ENCODE results near the gene TSPAN5.

The TSPAN5 gene

GRCh38 chr4:98641376-98641775, 17.0 kb downstream of the TSPAN5 start:
- no peaks in the 10 kb centered on the region for H3K36me3 ChIP-seq (ENCODE audit: insufficient read depth, low read depth, low read length)
- no peak overlapping the region for H3K9ac ChIP-seq (ENCODE audit: low read depth, low read length)
- no peak overlapping the region for H3K27ac ChIP-seq (ENCODE audit: low read length)
- no peak overlapping the region for H3K4me3 ChIP-seq (ENCODE audit: low read length)
- H3K27me3 ChIP-seq (ENCODE audit: insufficient read depth, low read length), result no peaks in the 10 kb centered on the region
- H3K9me3 ChIP-seq (ENCODE audit: insufficient read depth, low read depth, low read length), result no peaks in the 10 kb centered on the region
- peaks cover 14% of the 10 kb centered on the region; the same call in 1 of the 2 replicates for H3K4me1 ChIP-seq (ENCODE audit: insufficient read depth, low read length)

DNA sequence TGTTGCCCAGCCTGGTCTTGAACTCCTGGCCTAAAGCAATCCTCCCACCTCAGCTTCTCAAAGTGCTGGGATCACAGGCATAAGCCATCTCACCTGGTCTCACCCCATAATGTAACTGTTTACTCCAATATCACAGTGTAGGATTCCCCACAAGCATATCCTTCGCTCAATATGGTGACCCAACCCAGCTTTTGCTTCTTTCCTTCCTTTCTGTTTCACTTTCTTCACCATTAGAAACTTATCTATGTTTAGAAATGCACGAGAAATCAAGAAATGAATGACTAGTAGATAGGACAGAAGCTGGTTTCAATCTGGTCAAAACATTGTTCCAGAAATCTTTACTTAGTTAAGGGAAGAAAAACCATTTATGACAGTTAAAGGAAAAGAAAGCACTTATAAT, 18.9 kb downstream of the TSPAN5 start:
- H3K9ac ChIP-seq (ENCODE audit: low read depth, low read length), result no peak overlapping the region
- no peak overlapping the region for H3K27ac ChIP-seq (ENCODE audit: low read length)
- no peaks in the 10 kb centered on the region for H3K36me3 ChIP-seq (ENCODE audit: insufficient read depth, low read depth, low read length)
- no peak overlapping the region for H3K4me3 ChIP-seq (ENCODE audit: low read length)
- peaks cover 4% of the 10 kb centered on the region; the same call in 1 of the 2 replicates for H3K4me1 ChIP-seq (ENCODE audit: insufficient read depth, low read length)
- no peaks in the 10 kb centered on the region for H3K27me3 ChIP-seq (ENCODE audit: insufficient read depth, low read length)
- H3K9me3 ChIP-seq (ENCODE audit: insufficient read depth, low read depth, low read length), result no peaks in the 10 kb centered on the region

GRCh38 chr4:98639108-98639507, 19.3 kb downstream of the TSPAN5 start:
- Histone ChIP-seq H3K27ac (ENCODE audit: low read length) (no peak overlapping the region), H3K4me3 (ENCODE audit: low read length) (no peak overlapping the region), H3K36me3 (ENCODE audit: insufficient read depth, low read depth, low read length) (no peaks in the 10 kb centered on the region), H3K27me3 (ENCODE audit: insufficient read depth, low read length) (no peaks in the 10 kb centered on the region), H3K4me1 (ENCODE audit: insufficient read depth, low read length) (peaks cover 3% of the 10 kb centered on the region; the same call in 1 of the 2 replicates), H3K9ac (ENCODE audit: low read depth, low read length) (no peak overlapping the region), H3K9me3 (ENCODE audit: insufficient read depth, low read depth, low read length) (no peaks in the 10 kb centered on the region)

DNA sequence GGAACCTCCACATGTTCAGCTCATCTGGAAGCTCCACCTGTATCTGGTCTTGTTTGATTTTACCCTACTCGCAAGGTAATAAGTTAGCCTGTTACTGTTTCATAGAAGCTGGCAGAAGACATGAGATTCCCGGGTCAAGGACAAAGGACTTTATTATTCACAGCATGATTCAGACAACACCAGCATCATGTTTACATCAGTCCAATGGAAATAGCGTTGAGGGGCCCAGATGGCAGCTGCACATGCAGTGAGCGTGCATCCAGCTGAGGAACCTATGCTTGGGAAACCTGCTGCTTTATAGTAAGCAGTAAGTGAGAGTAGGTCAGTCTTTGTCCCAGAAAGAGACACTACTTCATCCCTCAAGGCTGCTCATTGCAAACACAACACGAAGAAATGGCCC, 19.8 kb downstream of the TSPAN5 start:
- no peak overlapping the region for H3K4me3 ChIP-seq (ENCODE audit: low read length)
- H3K9me3 ChIP-seq (ENCODE audit: insufficient read depth, low read depth, low read length), result no peaks in the 10 kb centered on the region
- H3K4me1 ChIP-seq (ENCODE audit: insufficient read depth, low read length), result peaks cover 3% of the 10 kb centered on the region; the same call in 1 of the 2 replicates
- no peaks in the 10 kb centered on the region for H3K36me3 ChIP-seq (ENCODE audit: insufficient read depth, low read depth, low read length)
- no peaks in the 10 kb centered on the region for H3K27me3 ChIP-seq (ENCODE audit: insufficient read depth, low read length)
- no peak overlapping the region for H3K9ac ChIP-seq (ENCODE audit: low read depth, low read length)
- H3K27ac ChIP-seq (ENCODE audit: low read length), result no peak overlapping the region

GRCh38 chr4:98634061-98634460, 24.4 kb downstream of the TSPAN5 start:
- H3K36me3 ChIP-seq (ENCODE audit: insufficient read depth, low read depth, low read length), result no peaks in the 10 kb centered on the region
- H3K27ac ChIP-seq (ENCODE audit: low read length), result no peak overlapping the region
- H3K27me3 ChIP-seq (ENCODE audit: insufficient read depth, low read length), result no peaks in the 10 kb centered on the region
- H3K4me1 ChIP-seq (ENCODE audit: insufficient read depth, low read length), result peaks cover 4% of the 10 kb centered on the region; the same call in 1 of the 2 replicates
- no peak overlapping the region for H3K4me3 ChIP-seq (ENCODE audit: low read length)
- no peaks in the 10 kb centered on the region for H3K9me3 ChIP-seq (ENCODE audit: insufficient read depth, low read depth, low read length)
- no peak overlapping the region for H3K9ac ChIP-seq (ENCODE audit: low read depth, low read length)

GRCh38 chr4:98633159-98633558, 25.3 kb downstream of the TSPAN5 start:
- Histone ChIP-seq H3K36me3 (ENCODE audit: insufficient read depth, low read depth, low read length) (no peaks in the 10 kb centered on the region), H3K4me1 (ENCODE audit: insufficient read depth, low read length) (peaks cover 4% of the 10 kb centered on the region; the same call in 1 of the 2 replicates), H3K4me3 (ENCODE audit: low read length) (no peak overlapping the region), H3K27me3 (ENCODE audit: insufficient read depth, low read length) (no peaks in the 10 kb centered on the region), H3K9me3 (ENCODE audit: insufficient read depth, low read depth, low read length) (no peaks in the 10 kb centered on the region), H3K9ac (ENCODE audit: low read depth, low read length) (no peak overlapping the region), H3K27ac (ENCODE audit: low read length) (no peak overlapping the region)

GRCh38 chr4:98632258-98632657, 26.2 kb downstream of the TSPAN5 start:
- Histone ChIP-seq H3K9me3 (ENCODE audit: insufficient read depth, low read depth, low read length) (no peaks in the 10 kb centered on the region), H3K4me1 (ENCODE audit: insufficient read depth, low read length) (peaks cover 11% of the 10 kb centered on the region; the same call in 1 of the 2 replicates), H3K36me3 (ENCODE audit: insufficient read depth, low read depth, low read length) (no peaks in the 10 kb centered on the region)

GRCh38 chr4:98631506-98631905, 26.9 kb downstream of the TSPAN5 start:
- H3K4me1 ChIP-seq (ENCODE audit: insufficient read depth, low read length), result peaks cover 19% of the 10 kb centered on the region
- H3K36me3 ChIP-seq (ENCODE audit: insufficient read depth, low read depth, low read length), result no peaks in the 10 kb centered on the region
- no peaks in the 10 kb centered on the region for H3K27me3 ChIP-seq (ENCODE audit: insufficient read depth, low read length)
- no peak overlapping the region for H3K27ac ChIP-seq (ENCODE audit: low read length)
- no peaks in the 10 kb centered on the region for H3K9me3 ChIP-seq (ENCODE audit: insufficient read depth, low read depth, low read length)
- H3K4me3 ChIP-seq (ENCODE audit: low read length), result no peak overlapping the region
- H3K9ac ChIP-seq (ENCODE audit: low read depth, low read length), result no peak overlapping the region

More at GRCh38 chr4:98632258-98632657, 26.2 kb downstream of the TSPAN5 start:
- H3K9ac ChIP-seq (ENCODE audit: low read depth, low read length), result no peak overlapping the region
- no peaks in the 10 kb centered on the region for H3K27me3 ChIP-seq (ENCODE audit: insufficient read depth, low read length)
- H3K4me3 ChIP-seq (ENCODE audit: low read length), result no peak overlapping the region
- H3K27ac ChIP-seq (ENCODE audit: low read length), result no peak overlapping the region

GRCh38 chr4:98630737-98631454, 27.5 kb downstream of the TSPAN5 start:
- H3K36me3 ChIP-seq (ENCODE audit: insufficient read depth, low read depth, low read length), result no peaks in the 10 kb centered on the region
- no peak overlapping the region for H3K27ac ChIP-seq (ENCODE audit: low read length)
- no peak overlapping the region for H3K4me3 ChIP-seq (ENCODE audit: low read length)

GRCh38 chr4:98627531-98628257, 30.7 kb downstream of the TSPAN5 start:
- H3K36me3 ChIP-seq (ENCODE audit: insufficient read depth, low read depth, low read length), result no peaks in the 10 kb centered on the region
- H3K27ac ChIP-seq (ENCODE audit: low read length), result no peak overlapping the region
- H3K9me3 ChIP-seq (ENCODE audit: insufficient read depth, low read depth, low read length), result no peaks in the 10 kb centered on the region
- H3K9ac ChIP-seq (ENCODE audit: low read depth, low read length), result no peak overlapping the region
- no peak overlapping the region for H3K4me3 ChIP-seq (ENCODE audit: low read length)
- H3K27me3 ChIP-seq (ENCODE audit: insufficient read depth, low read length), result no peaks in the 10 kb centered on the region
- H3K4me1 ChIP-seq (ENCODE audit: insufficient read depth, low read length), result peaks cover 33% of the 10 kb centered on the region

More at GRCh38 chr4:98630737-98631454, 27.5 kb downstream of the TSPAN5 start:
- H3K9me3 ChIP-seq (ENCODE audit: insufficient read depth, low read depth, low read length), result no peaks in the 10 kb centered on the region
- H3K4me1 ChIP-seq (ENCODE audit: insufficient read depth, low read length), result peaks cover 25% of the 10 kb centered on the region
- no peak overlapping the region for H3K9ac ChIP-seq (ENCODE audit: low read depth, low read length)
- H3K27me3 ChIP-seq (ENCODE audit: insufficient read depth, low read length), result no peaks in the 10 kb centered on the region

GRCh38 chr4:98626350-98626749, 32.1 kb downstream of the TSPAN5 start:
- no peak overlapping the region for H3K9ac ChIP-seq (ENCODE audit: low read depth, low read length)

DNA sequence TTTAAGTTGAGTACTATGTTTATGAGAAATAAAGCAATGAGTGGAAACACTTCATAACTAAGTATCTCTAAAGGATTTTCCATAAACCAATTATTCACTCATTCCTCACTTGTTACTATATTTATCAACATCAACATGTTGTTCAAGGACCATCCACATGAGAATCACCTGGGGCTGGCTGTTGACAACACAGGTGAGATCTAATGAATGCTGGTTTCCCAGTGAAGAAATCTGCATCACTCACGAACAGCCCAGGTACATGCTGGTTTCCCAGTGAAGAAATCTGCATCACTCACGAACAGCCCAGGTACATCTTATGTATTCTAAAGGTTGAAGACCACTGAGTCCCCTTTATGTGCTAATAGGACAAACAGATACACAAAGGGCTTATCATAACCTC, 32.5 kb downstream of the TSPAN5 start:
- Histone ChIP-seq H3K4me3 (ENCODE audit: low read length) (no peak overlapping the region), H3K4me1 (ENCODE audit: insufficient read depth, low read length) (peaks cover 32% of the 10 kb centered on the region), H3K27me3 (ENCODE audit: insufficient read depth, low read length) (no peaks in the 10 kb centered on the region), H3K9ac (ENCODE audit: low read depth, low read length) (no peak overlapping the region), H3K9me3 (ENCODE audit: insufficient read depth, low read depth, low read length) (no peaks in the 10 kb centered on the region), H3K27ac (ENCODE audit: low read length) (no peak overlapping the region), H3K36me3 (ENCODE audit: insufficient read depth, low read depth, low read length) (no peaks in the 10 kb centered on the region)

More at GRCh38 chr4:98626350-98626749, 32.1 kb downstream of the TSPAN5 start:
- H3K9me3 ChIP-seq (ENCODE audit: insufficient read depth, low read depth, low read length), result no peaks in the 10 kb centered on the region
- H3K27me3 ChIP-seq (ENCODE audit: insufficient read depth, low read length), result no peaks in the 10 kb centered on the region
- no peak overlapping the region for H3K4me3 ChIP-seq (ENCODE audit: low read length)
- peaks cover 33% of the 10 kb centered on the region for H3K4me1 ChIP-seq (ENCODE audit: insufficient read depth, low read length)
- H3K36me3 ChIP-seq (ENCODE audit: insufficient read depth, low read depth, low read length), result no peaks in the 10 kb centered on the region
- H3K27ac ChIP-seq (ENCODE audit: low read length), result no peak overlapping the region
